HG03457 (cell line): Measurements from ENCODE around the gene LARP1.
"Not testable (repeated sequence)": the region's sequence is repeated elsewhere in the genome, so short reads cannot be mapped to it uniquely, and the experiment has no call there.

Experiments used
- ATAC-seq: cut with Tn5 transposase; IDR thresholded peaks from one replicate; pipeline ENCODE4 v1.9.1; 2021; ENCODE audit warnings: moderate number of reproducible peaks; ENCODE audit not compliant: unreplicated experiment

Gene LARP1

GRCh38 chr5:154820383-154820782, 65.2 kb downstream of the LARP1 start:
- no peak for ATAC-seq

GRCh38 chr5:154822896-154823295, 67.7 kb downstream of the LARP1 start:
- ATAC-seq: not testable (repeated sequence)

- no peak for ATAC-seq
Observed at GRCh38 chr5:154823605-154824004, 68.4 kb downstream of the LARP1 start.

- ATAC-seq: no peak
Observed at GRCh38 chr5:154824070-154824469, 68.9 kb downstream of the LARP1 start.

GRCh38 chr5:154829181-154829588, 74.0 kb downstream of the LARP1 start:
- ATAC-seq: no peak

DNA sequence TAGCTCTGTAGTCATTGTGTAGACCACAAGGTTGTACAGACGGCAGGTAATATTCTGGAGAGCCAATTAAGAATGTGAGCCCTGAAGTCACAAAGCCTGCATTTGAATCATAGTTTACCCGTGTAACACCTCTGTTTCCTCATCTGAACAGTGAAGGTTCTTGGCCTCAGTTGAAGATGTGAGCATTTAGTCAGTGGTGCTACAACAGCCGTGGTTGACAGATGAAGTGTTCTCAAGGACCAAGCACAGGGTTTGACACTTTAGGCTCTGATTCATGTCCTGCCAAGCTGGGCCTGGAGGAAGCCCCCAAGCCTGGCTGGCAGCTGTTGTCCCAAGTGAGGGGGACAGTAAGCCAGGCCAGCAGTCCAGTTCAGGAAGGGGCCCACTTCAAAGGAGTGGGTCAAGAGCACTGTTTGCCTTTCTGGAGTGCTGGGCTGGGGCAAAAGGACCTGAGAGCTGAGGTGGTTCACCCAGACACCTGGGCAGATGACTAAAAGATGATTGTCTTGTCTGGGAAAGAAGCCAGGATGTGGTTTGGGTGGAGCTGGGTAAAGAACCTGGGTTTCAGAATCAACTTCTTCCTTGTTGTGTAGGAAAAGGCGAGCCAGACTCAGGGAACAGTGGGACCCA, 74.5 kb downstream of the LARP1 start:
- ATAC-seq: no peak

DNA sequence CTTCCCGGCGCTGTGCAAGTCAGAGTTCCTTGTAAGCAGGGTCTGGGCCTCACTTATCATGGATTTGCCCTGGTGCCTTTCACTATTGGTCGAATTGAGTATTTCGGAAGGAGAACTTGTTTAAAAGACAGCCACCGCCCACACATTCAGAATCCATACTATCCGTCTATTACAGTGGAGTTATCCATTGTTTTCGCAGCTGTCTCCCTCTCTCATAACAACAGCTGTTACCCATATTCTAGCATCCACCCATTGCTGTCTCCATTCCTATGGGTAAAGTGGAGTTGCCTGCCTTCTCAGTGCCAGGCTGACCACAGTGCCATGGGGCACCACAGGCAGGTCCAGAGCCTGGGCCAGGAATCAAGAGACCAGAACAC, 75.0 kb downstream of the LARP1 start:
- ATAC-seq: no peak

- ATAC-seq: no peak
Observed at GRCh38 chr5:154830596-154830995, 75.4 kb downstream of the LARP1 start.

- no peak for ATAC-seq
Observed at GRCh38 chr5:154831451-154831850, 76.3 kb downstream of the LARP1 start.

DNA sequence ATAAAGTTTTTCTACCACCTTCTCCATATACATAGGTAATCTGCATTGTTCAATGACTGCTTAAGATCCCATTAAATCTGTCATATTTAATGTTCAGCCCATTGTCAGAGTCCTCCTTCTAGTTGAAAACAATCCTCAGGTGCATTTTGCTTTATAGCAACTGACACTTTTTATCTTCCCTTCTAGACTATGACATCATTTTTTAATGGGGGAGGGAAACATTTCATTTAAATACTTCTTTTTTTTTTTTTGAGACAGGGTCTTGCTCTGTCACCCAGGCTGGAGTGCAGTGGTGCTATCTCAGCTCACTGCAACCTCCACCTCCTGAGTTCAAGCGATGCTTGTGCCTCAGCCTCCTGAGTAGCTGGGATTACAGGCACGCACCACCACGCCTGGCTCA, 77.6 kb downstream of the LARP1 start:
- not testable (repeated sequence) for ATAC-seq

GRCh38 chr5:154834053-154834452, 78.9 kb downstream of the LARP1 start:
- ATAC-seq: no peak

DNA sequence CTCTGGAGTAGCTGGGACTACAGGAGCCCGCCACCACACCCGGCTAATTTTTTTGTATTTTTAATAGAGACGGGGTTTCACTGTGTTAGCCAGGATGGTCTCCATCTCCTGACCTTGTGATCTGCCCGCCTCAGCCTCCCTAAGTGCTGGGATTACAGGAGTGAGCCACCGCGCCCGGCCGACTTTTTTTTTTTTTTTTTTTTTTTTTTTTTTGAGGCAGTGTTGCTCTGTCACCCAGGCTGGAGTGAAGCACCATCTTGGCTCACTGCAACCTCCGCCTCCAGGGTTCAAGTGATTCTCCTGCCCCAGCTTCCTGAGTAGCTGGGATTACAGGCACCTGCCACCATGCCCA, 80.5 kb downstream of the LARP1 start:
- ATAC-seq: not testable (repeated sequence)

- no peak for ATAC-seq
Observed at GRCh38 chr5:154836225-154836624, 81.0 kb downstream of the LARP1 start.

GRCh38 chr5:154837009-154837901, 82.1 kb downstream of the LARP1 start:
- no peak for ATAC-seq

DNA sequence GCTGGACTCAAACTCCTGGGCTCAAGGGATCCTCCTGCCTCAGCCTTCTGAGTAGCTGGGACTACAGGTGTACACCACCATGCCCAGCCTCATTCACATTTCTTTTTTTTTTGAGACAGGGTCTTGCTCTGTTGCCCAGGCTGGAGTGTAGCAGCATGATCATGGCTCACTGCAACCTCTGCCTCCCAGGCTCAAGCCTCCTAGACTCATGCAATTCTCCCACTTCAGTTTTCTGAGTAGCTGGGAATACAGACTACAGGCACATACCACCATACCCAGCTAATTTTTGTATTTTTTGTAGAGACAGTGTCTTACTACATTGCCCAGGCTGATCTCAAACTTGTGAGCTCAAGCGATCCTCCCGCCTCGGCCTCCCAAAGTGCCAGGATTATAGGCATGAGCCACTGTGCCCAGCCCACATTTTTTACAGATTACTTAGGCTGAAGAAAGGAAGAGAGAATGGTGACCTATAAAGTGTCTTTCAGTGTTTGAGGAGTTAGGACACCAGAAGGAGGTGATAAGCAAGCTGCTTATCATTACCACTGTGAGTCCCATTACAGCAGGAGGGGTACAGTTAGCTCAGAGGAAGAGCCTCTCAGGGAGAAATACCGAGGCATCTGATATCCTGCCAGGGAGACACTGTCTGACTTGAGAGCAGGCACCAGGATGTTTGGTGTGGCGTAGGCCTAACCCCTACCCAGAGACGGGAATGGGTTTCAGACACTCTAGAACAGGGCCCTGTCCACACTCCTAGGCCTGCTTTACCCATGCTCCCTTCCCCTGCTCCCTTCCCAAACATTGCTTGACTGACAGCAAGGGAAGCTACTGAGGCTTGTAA, 85.5 kb downstream of the LARP1 start:
- no peak for ATAC-seq

DNA sequence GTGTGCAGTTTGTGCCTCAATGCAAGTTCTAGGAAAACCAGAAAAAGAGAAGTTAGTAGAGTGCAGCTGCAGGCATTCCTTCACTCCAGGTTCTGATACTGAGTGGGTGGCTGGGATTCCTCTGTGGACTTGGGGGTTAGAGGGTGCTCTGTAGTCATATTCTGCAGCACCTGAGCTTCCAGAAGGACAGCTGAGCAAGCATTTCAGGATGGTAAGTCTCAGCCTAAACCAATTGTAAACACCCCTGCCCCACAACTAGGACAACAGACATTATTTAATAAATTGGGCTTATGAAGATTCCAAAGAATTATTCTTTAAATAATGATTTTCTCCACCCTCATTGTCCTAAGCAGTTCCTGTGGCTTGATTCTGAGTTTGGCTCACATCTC, 86.1 kb downstream of the LARP1 start:
- no peak for ATAC-seq

DNA sequence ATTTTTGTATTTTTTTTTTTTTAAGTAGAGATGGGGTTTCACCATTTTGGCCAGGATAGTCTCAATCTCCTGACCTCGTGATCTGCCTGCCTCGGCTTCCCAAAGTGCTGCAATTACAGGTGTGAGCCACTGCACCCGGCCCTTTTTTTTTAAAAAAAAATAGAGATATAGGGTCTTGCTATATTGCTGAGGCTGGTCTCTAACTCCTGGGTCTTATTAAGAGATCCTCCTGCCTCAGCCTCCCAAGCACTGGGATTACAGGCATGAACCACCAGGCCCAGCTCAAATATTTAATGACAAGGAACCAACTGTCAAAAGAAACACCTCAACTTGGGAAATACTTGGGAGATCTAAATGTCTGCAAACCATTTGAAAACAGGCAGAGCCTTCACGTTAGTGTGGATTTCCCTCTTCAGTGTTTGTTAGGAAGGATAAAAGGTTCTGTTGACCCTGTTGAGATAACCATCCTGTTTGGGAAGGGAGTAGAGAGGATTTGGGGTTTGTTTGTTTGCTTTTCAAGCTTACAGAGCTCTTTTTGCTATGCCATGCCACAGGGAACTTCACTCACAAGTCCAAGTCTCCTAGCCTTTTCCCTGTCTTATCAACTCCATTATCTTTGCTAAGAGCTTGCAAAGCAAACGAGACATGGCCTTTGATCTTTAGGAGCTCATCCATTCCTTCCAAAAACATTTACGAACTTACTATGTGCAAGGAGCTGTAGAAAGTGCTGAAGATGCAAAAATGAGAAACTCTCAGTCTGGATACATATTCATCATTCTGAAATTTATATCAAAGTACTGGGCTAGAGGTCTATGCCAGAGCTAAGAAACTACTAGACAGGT, 87.7 kb downstream of the LARP1 start:
- ATAC-seq: no peak

GRCh38 chr5:154844809-154845208, 89.6 kb downstream of the LARP1 start:
- ATAC-seq: no peak

GRCh38 chr5:154849264-154849785, 94.1 kb downstream of the LARP1 start:
- ATAC-seq: no peak

DNA sequence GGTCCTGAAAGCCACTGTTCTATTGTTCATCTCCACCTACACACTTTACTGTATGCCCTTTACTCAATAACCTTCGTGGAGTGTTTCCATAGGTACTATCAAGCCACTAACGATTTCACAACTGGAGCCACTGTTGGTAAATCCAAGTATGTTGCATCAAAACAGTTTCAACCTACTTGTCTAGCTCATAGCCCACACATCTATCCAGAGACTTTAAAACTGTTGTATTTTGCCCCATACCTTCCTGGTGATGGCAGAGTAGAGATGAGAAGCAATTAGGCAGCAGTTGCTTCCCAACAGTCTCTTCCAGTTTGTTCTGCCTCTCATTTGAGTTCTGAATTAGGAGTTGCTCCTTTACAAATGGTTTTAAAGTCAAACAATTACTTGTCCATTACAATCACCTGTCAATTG, 94.6 kb downstream of the LARP1 start:
- no peak for ATAC-seq
